GM19455 (cell line): ENCODE data around the gene RELL2.
A peak's percentile ranks its signal among the peaks of the same experiment; 100 is the strongest.

Experiments
- ATAC-seq: cut with Tn5 transposase; IDR thresholded peaks from one replicate; pipeline ENCODE4 v1.9.1; 2021; ENCODE audit not compliant: unreplicated experiment

The RELL2 gene

GRCh38 chr5:141618804-141619554 is 17.8 kb upstream of the RELL2 start, which contains the start of gene DIAPH1:
DIAPH1 (minus strand) TSS chr5:141619000; CDS start chr5:141618914, 86 bp downstream.
- peak; percentile 80 for ATAC-seq

GRCh38 chr5:141623186-141623585 is 13.6 kb upstream of the RELL2 start:
- peak; percentile 40 for ATAC-seq

- ATAC-seq: no peak
Measured at GRCh38 chr5:141623611-141624010, 13.2 kb upstream of the RELL2 start.

GRCh38 chr5:141628175-141628788 is 8.5 kb upstream of the RELL2 start:
- ATAC-seq: no peak

DNA sequence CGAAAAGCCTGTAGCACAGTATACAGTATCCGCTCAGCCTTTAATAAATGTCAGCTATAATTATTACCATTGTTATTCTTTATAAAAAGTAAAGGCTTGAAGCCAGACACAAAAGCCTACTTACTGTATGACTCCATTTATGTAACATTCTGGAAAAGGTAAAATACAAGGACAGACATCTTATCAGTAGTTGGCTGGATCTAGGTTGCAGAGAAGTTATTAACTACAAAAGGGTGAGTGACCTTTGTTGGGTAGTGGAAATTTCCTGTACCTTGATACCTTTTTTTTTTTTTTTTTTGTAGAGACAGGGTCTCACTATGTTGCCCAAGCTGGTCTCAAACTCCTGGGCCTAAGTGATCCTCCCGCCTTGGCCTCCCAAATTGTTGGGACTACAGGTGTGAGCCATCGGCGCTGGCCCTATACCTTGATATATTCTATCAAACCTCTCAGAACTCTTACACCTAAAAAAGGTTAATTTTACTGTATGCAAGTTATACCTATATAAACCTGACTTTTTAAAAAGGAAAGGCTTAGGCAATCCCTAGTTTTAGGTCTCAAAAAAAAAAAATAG is 6.1 kb upstream of the RELL2 start:
- no peak for ATAC-seq

- ATAC-seq: no peak
Measured at GRCh38 chr5:141632650-141633049, 4.1 kb upstream of the RELL2 start.

DNA sequence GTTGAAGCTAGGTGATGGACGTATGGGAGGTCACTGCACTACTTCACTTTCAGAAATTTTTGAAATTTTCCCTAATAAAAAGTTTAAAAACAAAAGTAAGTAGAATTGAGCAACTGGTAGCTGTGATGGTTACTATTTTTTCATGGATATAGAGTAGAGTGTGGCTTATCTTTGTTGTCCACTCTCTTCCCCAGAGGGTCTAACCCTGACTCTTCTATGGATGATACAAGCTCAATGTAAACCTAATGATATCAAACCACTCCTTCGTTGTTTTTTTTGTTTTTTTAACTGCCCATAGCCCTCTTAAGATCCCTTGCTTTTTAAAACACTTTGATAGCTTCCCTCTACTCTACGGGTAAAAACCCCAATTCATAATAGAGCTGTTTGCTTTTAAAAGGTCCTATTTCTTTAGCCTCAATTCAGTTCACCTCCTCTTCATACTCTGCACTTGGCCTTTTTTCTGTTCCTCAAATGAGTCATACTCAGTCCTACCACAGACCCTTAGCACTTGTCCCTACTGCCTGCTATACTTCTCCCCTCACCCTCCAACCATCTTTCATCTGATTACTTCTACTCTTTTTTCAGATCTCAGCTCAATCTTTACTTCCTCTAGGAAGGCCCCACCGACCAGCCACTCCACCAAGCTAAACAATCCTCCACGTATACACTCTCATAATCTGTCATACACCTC is 2.8 kb upstream of the RELL2 start:
- ATAC-seq: peak; percentile 54

DNA sequence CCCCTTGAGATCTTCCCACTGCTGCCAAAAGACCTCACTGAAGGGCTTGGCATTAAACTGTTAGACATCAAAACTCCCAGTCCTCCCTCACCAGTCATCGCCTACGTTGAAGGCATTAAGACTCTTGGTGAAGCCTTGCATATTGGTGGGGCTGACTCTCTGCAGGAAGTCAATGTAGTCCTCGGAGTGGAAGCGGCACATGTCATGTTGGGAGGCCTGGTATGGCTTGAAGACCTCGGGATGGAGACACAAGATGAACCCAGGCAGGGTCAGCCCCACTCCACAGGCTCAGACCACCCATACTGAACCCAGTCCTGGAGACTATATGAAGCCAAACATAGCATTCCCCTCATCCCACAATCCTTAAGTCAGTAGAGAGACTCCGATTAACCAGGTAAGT is 2.1 kb upstream of the RELL2 start:
- no peak for ATAC-seq

GRCh38 chr5:141635646-141636045 is 1.2 kb upstream of the RELL2 start:
- ATAC-seq: no peak

DNA sequence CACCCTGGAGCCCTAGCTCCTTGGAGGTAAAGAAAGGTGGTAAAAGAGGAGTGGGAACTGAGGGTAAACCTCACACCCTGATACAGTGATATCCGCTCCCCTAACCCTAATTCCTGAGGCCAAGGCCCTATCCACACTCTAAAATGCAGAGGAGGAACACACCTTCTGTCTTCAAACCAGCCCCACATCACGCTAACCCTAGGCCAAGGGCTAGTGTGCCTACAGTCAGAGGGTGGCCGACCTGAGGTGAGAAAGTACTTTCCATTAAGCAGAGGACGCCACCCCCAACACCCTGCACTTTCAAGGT is 738 bp upstream of the RELL2 start:
- ATAC-seq: no peak

DNA sequence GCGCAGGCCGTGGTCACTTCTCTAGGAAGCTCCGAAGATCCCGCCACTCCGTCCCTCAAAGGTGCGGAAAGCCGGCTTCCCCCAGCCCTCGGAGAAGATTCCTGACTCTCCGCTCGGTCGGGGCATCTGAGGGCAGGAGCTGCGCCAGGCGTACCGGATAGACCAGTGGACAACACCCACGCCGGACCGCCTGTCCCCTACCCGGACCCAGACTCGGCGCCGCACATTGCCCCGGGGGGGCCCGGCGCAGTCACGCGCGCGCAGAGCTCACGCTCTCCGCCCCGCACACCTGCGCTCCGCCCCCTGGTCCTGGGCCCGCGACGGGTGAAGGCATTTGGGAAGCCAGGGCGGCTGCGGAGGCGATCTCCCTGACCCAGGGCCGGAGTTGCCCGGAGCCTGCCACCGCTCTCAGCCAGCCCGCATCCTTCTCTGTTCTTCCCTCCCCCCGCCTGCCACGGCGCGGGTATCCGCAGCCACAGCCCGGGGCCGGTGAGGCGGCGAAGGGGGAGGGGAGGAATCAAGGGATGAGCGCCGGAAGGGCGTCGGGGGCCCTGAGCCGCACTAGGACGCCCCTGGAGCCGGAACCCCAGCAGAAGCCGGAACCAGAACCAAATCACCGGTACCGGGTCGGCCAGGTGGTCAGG is 448 bp downstream of the RELL2 start:
- peak; percentile 36 for ATAC-seq

DNA sequence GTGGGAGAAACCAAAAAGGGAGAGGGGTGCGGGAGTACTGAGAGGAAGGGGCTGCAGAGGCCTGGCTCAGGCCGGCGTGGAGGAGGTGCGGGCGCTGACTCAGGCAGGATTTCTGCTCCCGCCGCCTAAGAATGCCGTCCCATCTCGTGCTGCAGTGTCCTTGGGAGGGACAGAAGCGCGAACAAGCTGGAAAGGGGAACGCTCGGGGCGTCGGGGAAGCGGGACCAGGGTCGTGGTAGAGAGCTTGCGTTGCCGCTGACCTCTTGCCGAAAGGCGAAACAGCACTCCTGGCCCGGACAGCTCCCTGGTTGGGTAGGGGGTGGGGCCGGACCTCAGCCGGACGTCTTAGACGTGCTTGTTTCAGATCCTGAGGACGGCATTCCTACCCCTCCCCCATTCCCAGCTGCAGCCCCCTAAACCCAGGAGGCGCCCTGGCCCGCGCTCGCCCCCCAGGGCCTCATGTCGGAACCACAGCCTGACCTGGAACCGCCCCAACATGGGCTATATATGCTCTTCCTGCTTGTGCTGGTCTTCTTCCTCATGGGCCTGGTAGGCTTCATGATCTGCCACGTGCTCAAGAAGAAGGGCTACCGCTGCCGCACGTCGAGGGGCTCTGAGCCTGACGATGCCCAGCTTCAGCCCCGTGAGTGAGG is 1.1 kb downstream of the RELL2 start:
- no peak for ATAC-seq

DNA sequence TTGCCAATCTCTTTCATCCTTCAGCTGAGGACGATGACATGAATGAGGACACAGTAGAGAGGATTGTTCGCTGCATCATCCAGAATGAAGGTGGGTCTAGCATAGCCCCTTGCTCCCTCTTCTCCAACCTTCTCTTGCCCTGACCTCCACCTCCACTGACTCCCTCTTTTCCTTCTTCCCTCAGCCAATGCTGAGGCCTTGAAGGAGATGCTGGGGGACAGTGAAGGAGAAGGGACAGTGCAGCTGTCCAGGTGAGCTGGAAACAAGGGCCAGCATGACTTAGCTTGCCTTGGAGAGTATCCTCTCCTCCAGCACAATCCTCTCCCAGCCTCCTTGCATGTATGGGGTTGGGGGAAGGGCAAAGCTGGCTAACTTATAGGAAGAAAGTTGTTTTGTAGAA is 2.0 kb downstream of the RELL2 start:
- no peak for ATAC-seq

DNA sequence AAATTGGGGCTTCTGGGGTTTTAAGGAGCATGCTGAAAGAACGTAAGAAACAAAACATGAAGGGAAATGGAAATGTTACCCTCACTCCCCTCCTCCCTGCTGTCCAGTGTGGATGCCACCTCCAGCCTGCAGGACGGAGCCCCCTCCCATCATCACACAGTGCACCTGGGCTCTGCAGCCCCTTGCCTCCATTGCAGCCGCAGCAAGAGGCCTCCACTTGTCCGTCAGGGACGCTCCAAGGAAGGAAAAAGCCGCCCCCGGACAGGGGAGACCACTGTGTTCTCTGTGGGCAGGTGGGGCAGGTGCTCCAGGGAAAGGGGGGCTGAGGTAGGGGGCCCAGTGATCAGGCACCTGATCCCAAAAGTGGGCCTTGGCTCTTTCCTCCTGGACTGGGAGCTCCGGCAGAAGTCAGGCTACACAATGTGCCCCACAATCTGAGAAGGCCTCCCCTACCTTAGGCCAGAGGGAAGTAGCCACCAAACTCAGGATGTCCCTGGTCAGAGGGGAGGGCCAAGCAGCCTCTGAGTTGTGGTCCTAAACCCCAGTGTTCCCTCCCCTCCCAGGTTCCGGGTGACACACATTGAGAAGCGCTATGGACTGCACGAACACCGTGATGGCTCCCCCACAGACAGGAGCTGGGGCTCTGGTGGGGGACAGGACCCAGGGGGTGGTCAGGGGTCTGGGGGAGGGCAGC is 2.7 kb downstream of the RELL2 start:
- no peak for ATAC-seq

DNA sequence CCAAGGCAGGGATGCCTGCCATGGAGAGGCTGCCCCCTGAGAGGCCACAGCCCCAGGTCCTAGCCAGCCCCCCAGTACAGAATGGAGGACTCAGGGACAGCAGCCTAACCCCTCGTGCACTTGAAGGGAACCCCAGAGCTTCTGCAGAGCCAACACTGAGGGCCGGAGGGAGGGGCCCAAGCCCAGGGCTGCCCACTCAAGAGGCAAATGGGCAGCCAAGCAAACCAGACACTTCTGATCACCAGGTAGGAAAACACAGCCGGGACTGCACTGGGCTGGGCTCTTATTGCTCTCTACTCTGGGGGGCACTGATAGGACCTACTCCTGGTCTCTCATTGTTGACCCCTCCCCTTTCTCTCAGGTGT is 3.2 kb downstream of the RELL2 start:
- ATAC-seq: no peak

DNA sequence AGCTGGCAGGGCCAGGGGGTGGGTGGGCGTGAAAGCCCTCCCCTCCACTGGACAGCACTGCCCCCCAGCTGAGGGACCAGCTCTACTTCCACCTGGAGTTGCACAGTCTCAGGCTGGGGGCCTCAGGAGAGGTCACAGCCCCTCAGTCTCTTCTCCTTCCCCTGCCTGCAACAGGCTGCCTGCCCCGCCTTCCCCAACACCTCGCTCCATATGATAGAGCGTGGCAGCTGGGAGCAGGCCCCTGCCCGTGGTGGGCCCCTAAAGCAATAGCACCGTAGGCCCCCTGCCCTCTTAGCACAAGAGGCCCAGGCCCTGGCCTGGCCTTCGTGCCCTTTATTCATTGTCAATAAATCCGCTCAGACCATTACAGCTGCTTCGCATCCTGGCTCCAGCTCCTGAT is 3.9 kb downstream of the RELL2 start:
- no peak for ATAC-seq

DNA sequence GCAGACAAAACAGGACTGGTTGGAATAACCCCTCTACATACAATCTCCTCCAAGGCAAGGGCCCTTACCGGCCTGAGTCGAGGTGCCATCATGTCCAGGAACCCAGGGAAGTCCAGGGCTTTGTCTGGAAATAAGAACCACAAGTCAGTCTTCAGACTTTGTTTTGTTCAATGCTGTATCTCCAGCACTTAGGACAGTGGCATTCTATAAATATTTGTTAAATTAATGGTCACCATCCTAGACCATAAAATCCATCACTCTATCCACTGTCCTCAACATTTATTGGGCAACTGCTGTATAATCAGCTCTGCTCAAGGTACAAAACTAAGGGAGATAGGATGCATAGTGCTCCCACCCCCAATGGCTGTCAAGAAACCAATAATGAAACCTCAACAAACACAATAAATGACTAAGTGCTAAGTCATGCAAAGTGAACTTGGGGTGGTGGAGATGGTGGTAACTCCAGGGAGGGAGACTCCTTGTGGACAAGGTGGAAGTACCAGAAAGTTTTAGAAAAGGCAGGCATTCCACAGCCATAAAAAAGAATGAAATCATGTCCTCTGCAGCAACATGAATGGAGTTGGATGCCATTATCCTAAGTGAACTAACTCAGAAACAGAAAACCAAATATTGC is 5.0 kb downstream of the RELL2 start:
- no peak for ATAC-seq

- ATAC-seq: no peak
Measured at GRCh38 chr5:141646026-141646425, 9.2 kb downstream of the RELL2 start.

GRCh38 chr5:141647242-141647641 is 10.4 kb downstream of the RELL2 start:
- ATAC-seq: no peak

DNA sequence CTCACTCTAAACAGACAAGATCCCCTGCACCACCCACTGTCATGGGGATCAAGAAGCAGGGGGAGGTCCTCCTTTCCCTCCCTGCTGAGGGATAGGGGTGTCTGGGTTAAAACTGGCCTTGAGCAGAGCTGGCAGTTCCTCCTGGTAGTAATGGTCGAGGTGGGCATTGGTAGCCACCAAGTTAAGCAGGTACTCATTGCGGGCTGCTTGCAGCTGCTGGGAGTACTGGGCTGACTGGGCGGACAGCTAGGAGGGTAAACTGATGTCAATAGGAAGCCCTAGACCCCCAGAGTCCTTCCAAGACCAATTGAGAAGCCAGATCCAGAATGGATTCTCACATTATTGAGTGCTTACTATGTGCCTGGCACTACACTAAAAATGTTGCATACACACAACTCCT is 11.1 kb downstream of the RELL2 start:
- ATAC-seq: no peak
